NCI-H1105 treated with DMSO at 0.1 percent for 48 hours (cell line): ENCODE results near the gene ADRA2B.

Source experiments
- DNase-seq: peaks from one replicate; lab custom pipeline; 2025; lab: John Stamatoyannopoulos, UW

Gene ADRA2B

GRCh38 chr2:96117701-96118588 is 1.6 kb upstream of the ADRA2B start:
- no peak for DNase-seq

DNA sequence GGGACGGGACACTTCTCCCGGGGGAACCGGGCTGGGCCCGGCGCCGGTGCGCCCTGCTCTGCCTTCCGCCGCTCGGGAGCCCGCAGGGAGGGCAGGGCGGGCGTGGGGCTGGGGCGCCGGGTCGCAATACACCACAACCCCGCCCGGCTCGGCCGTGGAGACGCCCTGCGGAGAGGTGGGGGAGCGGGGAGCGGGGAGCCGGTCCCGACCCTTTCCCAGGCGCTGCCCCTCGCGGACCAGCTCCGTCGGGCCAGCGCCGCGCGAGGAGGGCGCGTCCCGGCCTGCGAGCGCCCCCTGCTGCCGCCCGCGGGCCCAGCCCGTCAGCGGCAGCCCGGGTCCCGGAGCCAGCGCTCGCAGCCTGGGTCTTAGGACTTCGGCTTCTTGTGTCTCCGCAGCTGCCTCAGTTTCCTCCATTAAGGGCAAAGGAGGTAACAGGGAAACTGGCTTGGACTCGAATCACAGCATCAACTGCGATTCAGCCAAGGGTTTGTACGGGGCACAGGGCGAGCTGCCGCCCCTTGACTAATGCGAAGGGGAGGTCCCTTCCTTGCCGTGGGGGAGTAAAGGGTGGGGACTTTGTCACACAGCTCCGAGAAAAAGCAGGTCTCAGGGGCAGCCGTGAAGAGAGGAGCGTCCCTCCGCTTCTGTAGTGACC is 635 bp upstream of the ADRA2B start:
- no peak for DNase-seq

- DNase-seq = no peak
These were observed 544 bp downstream of the ADRA2B start for GRCh38 chr2:96115631-96116423.

DNA sequence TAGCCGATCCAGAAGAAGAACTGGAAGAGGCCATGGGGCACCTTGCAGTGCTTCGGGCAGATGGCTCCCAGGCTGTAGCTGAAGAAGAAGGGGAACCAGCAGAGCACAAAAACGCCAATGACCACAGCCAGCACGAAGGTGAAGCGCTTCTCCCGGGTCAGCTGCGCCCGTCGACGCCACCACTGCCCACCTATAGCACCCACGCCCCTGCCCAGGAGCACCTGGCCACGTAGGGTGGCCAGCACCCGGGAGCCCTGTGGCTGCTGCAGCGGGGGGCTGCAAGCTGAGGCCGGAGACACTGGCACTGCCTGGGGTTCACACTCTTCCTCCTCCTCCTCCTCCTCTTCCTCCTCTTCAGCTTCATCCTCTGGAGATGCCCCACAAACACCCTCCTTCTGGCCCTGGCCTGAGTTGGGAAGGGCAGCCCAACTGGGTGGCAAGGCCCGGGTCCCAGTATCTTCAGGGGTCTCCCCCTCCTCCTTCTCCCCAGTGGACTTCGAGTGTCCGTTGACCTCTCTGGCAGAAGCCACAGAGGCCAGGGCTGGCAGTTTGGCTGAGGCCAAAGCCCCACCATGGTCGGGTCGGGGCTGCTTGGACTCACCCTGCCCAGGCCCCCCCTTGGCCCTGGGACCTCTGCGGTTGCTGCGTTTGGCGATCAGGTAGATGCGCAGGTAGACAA is 1.3 kb downstream of the ADRA2B start:
- DNase-seq = no peak

DNA sequence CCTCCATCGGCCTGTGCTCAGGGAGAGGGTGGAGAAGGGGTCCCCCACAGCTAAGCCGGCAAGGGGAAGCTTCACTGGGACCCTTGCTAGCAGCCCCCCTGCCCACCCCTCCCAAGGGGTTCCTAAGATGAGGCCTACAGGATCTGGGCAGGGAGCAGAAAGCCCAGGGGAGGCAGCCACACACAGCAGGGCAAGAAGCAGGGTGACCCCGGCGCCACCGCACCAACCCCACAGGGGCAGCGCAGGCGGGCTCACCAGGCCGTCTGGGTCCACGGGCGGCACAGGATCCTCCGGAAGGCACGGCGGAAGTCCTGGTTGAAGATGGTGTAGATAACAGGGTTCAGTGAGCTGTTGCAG is 1.8 kb downstream of the ADRA2B start:
- no peak for DNase-seq

DNA sequence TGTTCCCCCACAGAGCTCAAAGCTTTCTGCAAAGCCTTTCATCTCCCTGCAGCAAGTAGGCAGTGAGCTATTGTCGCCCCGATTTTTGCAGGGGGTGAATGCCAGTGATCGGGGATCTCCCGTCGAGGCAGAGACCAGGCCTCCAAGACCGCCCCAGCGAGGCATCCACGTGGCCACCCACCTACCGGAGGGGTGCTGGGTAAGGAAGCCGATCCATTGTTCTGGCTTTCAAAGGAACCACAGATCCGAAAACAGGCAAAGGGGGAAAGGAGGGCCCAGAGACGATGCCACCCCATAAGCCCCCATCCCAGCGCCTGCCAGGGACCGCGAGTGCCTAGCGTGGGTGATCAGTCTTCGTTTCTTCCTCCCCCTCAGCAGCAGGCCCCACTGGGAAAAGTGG is 2.4 kb downstream of the ADRA2B start:
- DNase-seq = no peak

GRCh38 chr2:96113367-96113677 is 3.0 kb downstream of the ADRA2B start:
- DNase-seq = no peak

DNA sequence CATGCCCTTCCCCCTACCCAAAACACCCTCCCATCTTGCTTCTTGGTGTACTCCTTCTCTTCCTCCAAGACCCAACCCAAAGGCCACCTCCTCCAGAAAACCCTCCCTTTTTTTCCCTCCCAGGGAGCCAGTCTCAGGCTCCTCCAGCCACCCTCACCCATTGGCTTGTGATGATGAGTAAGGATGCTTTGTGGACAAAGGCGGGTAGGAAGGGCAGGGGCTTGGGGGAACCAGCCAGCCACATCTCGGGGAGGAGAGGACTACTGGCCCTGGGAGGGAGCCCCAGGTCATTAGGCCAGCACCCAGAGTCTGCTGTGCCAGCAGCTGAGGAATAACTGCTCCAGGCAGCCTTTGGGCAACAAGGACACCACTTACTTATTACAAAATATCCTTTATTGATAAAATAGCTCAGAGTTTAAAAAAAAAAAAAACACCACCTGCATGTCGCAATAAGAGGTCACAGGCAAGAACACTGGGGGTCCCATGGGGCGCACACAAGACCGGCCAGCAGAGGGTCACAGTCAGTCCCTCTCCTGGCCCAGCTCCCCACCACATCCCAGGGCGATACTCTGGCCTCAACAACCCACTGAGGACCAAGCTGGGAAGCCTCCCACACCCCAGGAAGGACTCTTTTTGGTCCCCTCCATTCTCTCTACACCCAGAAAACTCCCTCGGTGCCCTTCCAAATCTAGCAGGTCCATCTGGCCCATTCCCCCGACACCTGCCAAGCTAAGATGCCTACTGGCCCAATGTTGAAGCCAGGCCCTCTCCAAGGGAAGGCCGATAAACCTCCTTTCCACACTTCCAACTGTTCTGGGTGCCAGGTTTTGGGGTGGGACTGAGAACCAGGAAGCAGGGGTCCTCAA is 3.6 kb downstream of the ADRA2B start:
- no peak for DNase-seq

GRCh38 chr2:96111823-96112500 is 4.4 kb downstream of the ADRA2B start:
- DNase-seq = no peak

GRCh38 chr2:96111257-96111640 is 5.1 kb downstream of the ADRA2B start:
- DNase-seq = no peak

DNA sequence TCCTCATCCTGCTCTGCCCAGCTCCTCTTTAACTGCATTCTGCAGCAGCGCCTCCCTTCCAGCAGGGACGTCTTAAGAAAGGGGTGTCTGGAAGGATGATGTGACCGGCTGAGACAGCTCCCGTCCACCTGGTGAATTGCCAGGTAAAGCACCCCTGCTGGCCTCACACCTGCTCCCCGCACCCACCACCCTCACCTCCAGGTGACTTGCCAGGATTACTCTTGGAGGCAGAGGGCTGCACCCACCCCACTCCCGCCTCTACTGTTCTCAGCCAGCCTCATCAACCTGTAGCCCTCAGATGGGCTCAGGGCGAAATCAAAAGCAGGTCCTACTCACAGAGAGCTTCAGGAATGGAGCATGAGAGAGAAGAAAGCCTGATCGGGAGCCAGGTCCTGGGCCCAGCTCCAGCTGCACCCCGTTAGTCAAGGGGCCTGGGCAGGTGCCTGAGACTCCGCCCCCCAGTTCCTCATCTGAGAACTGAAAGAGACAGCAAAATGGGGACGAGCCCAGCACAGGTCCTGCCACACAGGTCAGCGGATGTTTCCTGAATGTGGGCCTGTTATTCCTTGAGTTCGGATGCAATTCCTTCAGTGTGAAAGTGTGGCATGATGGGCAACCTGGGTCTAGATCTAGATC is 5.6 kb downstream of the ADRA2B start:
- DNase-seq = no peak

- no peak for DNase-seq
These were observed 6.3 kb downstream of the ADRA2B start for GRCh38 chr2:96109931-96110511.

DNA sequence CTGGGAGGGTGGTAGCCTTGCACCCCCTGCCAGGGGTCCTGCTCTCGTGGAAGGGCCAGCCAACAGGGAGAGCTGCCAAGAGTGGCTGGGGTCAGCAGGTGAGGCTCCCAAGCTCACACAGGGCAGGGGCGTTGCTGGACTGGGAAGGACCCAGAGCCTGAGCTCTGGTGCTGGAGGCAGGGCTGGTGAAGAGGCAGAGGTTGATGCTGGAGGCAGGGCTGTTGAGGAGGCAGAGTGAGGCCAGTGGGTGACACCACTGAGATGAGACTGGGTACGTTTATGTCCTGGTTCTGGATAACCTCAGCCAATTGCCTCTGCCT is 7.0 kb downstream of the ADRA2B start:
- no peak for DNase-seq

GRCh38 chr2:96108541-96109360 is 7.6 kb downstream of the ADRA2B start:
- no peak for DNase-seq

GRCh38 chr2:96108151-96108540 is 8.2 kb downstream of the ADRA2B start:
- DNase-seq = no peak

DNA sequence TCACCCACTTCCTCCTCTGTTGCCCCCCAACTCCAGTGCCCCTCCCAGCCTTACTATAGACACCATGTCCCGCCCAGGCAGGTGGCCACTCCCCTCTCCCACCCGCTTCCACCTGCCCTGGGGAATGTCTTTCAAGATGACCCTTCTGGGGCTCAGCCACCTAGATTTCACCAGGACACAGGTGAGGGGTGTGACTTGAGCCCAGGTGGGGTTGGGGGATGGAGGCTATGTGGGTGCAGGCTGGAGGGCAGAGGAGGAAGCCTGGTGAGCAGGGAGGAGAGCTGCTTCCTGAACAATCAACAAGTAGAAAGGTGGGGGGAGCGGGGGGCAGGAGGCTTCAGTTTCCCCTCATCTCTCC is 8.7 kb downstream of the ADRA2B start:
- no peak for DNase-seq

- no peak for DNase-seq
These were observed 9.2 kb downstream of the ADRA2B start for GRCh38 chr2:96106991-96107707.

- no peak for DNase-seq
These were observed 10.2 kb downstream of the ADRA2B start for GRCh38 chr2:96105994-96106715.
